Stimulated activated CD8-positive, alpha-beta memory T cell treated with anti-CD3 and anti-CD28 coated beads, Interleukin-12 subunit alpha, Interleukin-12 subunit beta, amount 100 ng/mL, for 24 hours (primary cell): ENCODE data around the gene CARTPT.

Experiments used
- DNase-seq: peaks from one replicate; pipeline ENCODE4 v3.0.0-alpha.2; 2020; ENCODE audit errors: extremely low read depth

The CARTPT gene

DNA sequence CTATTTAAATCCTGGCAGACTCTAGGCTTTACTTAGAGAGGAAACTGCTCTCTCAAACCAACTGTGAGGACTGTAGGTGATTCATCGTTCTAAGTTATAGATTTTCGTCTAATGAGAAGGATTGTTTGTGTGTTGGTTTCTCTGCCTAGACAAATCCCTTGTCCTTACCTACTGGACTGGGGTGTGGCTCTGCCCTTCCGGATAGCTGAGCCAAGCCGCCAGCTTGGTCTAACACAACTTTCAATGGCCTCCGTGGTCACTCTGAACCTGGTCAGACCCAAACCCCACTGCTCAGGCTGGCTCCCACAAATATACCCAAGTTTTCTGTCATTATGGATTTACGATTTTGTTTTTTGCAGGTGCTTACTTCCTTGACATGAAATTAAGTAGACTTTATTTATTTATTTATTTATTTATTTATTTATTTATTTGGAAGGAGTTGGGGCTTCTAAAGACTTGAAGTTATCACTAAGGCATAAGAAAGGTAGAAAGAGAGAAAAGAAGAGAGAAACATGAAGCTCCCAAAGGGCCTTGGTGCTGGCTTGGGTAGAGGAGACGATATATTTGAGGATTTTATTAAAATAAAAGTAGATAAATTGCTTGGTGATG lies 19.0 kb downstream of the CARTPT start:
- no peak for DNase-seq

GRCh38 chr5:71738662-71739361 lies 19.7 kb downstream of the CARTPT start:
- DNase-seq, result no peak

DNA sequence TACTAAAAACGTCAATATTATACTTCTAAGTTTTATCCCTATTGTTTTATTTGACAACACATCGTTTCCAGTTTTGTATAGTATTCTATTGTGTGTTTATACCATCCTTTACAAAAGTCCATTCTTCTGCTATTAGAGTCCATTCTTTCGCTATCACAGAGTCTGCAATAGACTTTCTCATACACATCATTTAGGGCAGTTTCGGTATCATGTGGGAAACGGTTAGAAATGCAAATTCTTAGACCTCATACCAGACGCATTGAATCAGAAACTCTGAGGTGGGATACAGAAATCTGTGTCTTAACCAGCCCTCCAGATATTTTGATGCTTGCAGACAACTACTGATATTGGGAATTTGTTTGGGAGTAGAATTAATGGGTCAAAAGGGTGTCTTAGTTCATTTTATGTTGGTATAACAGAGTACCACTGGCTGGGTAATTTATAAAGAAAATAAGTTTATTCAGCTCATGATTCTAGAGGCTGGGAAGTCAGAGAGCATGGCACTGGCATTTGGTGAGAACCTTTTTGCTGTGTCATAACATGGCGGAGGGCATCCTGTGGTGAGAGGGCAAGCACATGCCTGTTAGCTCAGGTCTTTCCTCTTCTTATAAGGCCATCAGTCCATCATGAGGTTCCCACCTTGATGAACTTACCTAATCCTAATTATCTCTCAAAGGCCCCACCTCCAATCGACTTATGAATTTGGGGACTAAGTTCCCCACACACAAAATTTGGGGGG lies 21.1 kb downstream of the CARTPT start:
- no peak for DNase-seq

DNA sequence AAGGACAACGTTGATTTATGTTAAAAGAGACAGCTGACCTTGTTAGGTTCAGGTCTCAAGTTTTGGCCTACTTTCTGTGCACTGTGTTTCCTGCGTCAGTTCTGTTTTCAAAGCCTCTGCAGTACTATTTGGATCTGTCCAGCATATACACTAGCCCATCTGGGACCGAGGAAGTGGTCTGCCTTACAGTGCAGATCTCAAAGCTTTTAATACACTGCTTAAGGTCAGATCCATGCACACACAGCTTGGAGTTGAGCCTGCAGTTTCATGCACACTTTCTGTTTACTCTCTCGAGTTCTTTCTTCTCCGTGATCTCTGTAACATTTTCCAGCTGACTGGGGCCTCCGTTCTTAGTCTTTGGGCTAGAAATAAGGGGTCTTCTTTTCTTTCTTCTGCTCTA lies 24.1 kb downstream of the CARTPT start:
- no peak for DNase-seq

- DNase-seq, result no peak
Observed at GRCh38 chr5:71744009-71744790, 25.1 kb downstream of the CARTPT start.

DNA sequence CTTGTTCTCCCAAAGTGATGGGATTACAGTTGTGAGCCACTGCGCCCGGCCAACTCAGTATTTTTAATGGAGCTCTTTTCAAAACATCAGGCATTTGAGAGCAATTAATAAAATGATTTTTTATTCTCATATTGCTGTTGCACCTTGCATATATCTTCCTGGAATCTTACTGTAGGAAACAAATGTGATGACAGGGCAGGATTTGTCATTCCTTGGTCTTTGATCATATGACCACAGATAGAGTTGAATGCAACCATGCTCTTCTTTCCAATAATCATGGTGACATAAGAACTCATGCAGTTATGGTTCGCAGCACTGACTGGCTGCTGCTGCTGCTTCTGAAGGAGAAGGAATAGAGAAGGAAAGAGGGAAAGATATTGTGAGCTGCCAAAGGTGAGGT lies 28.1 kb downstream of the CARTPT start:
- no peak for DNase-seq

DNA sequence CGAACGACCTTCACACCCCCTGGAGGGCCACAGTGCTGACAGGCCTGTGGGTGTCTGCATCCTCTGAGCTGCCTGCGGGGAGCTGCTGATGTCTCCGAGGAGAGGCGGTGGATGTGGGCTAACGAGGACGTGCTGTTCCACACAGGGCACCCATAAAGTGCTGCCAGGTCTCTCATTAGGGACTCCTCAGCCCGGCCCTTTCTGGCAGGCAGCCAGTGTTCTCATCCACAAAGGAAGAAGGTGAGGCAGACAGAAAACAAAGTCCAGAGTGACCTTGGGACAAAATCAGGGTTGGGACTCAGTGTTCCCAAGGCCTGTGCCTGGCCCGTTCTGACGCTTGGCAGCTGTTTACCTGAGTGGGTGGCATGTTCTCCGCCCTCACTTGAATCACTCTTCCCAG lies 29.3 kb downstream of the CARTPT start:
- no peak for DNase-seq

GRCh38 chr5:71751422-71751821 lies 32.3 kb downstream of the CARTPT start:
- DNase-seq, result no peak

- no peak for DNase-seq
Observed at GRCh38 chr5:71752441-71753190, 33.5 kb downstream of the CARTPT start.

- no peak for DNase-seq
Observed at GRCh38 chr5:71757590-71758543, 38.8 kb downstream of the CARTPT start.

GRCh38 chr5:71762826-71763225 lies 43.8 kb downstream of the CARTPT start:
- DNase-seq, result no peak

GRCh38 chr5:71767661-71768060 lies 48.6 kb downstream of the CARTPT start:
- no peak for DNase-seq

- no peak for DNase-seq
Observed at GRCh38 chr5:71769287-71769686, 50.2 kb downstream of the CARTPT start.

DNA sequence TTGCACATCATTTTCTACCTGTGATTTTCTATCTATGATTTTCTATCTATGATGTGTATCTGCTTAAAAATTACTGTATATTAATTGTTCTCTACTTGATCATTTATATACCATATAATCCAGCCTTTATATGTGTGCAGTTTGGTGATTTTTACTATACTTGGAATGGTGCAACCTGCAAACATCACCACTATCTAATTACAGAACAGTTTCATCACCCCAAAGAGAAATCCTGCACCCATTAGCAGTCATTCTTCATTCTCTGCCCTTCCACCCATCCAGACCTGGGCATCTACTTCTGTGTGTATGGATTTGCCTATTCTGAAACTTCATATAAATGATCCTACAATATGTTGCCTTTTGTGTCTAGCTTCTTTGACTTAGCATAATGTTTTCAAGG lies 51.3 kb downstream of the CARTPT start:
- no peak for DNase-seq
